Embryonic facial prominence (tissue), 1 donor: ENCODE measurements around the gene RAD18.

Experiments used
- DNase-seq: peaks from one replicate; pipeline ENCODE4 v3.0.0-alpha.2; 2016; ENCODE audit errors: extremely low spot score

Gene RAD18

GRCh38 chr3:8836096-8836495 lies 127.2 kb downstream of the RAD18 start:
- no peak for DNase-seq

DNA sequence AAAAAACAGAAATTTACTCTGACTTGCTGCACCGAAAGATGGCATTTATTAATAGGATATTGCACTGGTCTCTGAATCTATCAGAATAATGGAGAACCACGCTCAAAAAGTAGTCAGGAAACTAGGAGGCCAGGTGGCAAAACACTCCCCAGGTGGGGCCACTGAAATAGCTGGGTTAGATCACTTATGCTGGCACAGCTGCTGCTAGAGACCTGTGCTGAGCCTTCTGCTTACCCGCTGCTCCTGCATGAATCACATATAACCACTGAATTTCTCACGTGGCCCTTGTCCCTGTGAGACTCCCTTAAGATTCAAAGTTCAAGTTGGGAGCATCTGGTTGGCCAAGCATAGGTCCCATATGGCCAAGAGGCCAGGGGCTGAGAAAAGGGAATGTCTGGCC lies 127.9 kb downstream of the RAD18 start:
- DNase-seq = no peak

GRCh38 chr3:8834974-8835373 lies 128.3 kb downstream of the RAD18 start:
- DNase-seq = no peak

DNA sequence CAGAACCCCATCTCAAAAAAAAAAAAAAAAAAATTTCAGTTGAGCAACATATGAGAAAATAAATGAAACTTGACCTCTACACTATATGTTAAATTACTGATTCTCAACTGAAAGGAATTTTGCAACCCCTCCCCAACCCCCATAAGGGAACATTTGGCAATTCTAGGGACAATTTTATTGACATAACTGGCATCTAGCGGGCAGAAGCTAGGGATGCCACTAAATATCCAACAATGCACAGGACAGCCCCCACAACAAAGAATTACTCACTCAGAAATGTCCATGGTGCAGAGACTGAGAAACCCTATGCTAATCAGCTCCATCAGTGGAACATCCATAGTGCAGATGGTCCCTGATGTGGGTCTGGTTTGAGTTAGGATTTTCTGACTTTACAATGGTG lies 135.6 kb downstream of the RAD18 start:
- DNase-seq = no peak
